HEK293 (cell line): ENCODE measurements around the gene TBC1D5.

ENCODE experiments used
- CTCF ChIA-PET: fragments of 350-600 bp; formaldehyde crosslinking; extraction: SDS; loops from one replicate; lab custom pipeline; 2021; ENCODE audit warnings: antibody characterized with exemption; lab: Yijun Ruan, JAX
- POLR2A ChIA-PET: fragments of 300-600 bp; formaldehyde crosslinking; extraction: SDS; loops from one replicate; lab custom pipeline; 2020; ENCODE audit warnings: antibody characterized with exemption, inconsistent platforms; lab: Yijun Ruan, JAX
- H3K27ac ChIP-seq: fragments of 200-500 bp; sonication (Bioruptor generic); 2 replicates; pipeline ENCODE4 v1.5.1; 2014; ENCODE audit warnings: low read depth, low read length, control low read depth, inconsistent platforms; ENCODE audit errors: extremely low read depth
- H3K36me3 ChIP-seq, 2 experiments: fragments of 200-500 bp in 1 of 2; sonication (Bioruptor generic) in 1 of 2; 1 replicate in 1 of 2; 2 replicates in 1 of 2; pipeline ENCODE4 v1.5.1; 2014 to 2017; ENCODE audit warnings: inconsistent platforms in 2 of 2, low read length in 2 of 2; ENCODE audit not compliant: control insufficient read depth in 2 of 2, insufficient read depth in 1 of 2
- H3K4me1 ChIP-seq: fragments of 200-500 bp; sonication (Bioruptor generic); 2 replicates; pipeline ENCODE4 v1.5.1; 2014; ENCODE audit warnings: mild to moderate bottlenecking, low read length, inconsistent platforms; ENCODE audit not compliant: control insufficient read depth, insufficient read depth
- H3K4me3 ChIP-seq: 2 replicates; pipeline ENCODE4 v1.5.1; 2011; ENCODE audit warnings: low read depth, mild to moderate bottlenecking, control low read depth, low read length, moderate library complexity
- H3K9me3 ChIP-seq: fragments of 200-500 bp; sonication (Bioruptor generic); 2 replicates; pipeline ENCODE4 v1.5.1; 2014; ENCODE audit warnings: low read depth, low read length, inconsistent platforms; ENCODE audit not compliant: control insufficient read depth, insufficient read depth
- GLI4 ChIP-seq: fragments of 450-650 bp; formaldehyde crosslinking; IDR thresholded peaks from 2 replicates; pipeline ENCODE4 v1.5.1; 2016; ENCODE audit warnings: missing biosample characterization, missing genetic modification characterization
- HOXD13 ChIP-seq: sonication (generic); formaldehyde crosslinking; IDR thresholded peaks from 2 replicates; pipeline ENCODE4 v1.8.0; 2022; ENCODE audit warnings: missing genetic modification reagents, borderline replicate concordance
- KLF7 ChIP-seq: fragments of 450-650 bp; formaldehyde crosslinking; IDR thresholded peaks from 2 replicates; pipeline ENCODE4 v1.5.1; 2016; ENCODE audit warnings: missing biosample characterization, missing genetic modification characterization, borderline replicate concordance
- MEIS1 ChIP-seq: sonication (generic); formaldehyde crosslinking; IDR thresholded peaks from 2 replicates; pipeline ENCODE4 v1.8.1; 2022; ENCODE audit warnings: missing genetic modification reagents, mild to moderate bottlenecking, borderline replicate concordance
- MYNN ChIP-seq: fragments of 450-650 bp; formaldehyde crosslinking; IDR thresholded peaks from 2 replicates; pipeline ENCODE4 v1.5.1; 2016; ENCODE audit warnings: missing biosample characterization, missing genetic modification characterization, borderline replicate concordance
- OVOL3 ChIP-seq: fragments of 450-650 bp; formaldehyde crosslinking; IDR thresholded peaks from 2 replicates; pipeline ENCODE4 v1.5.1; 2016; ENCODE audit warnings: missing biosample characterization, missing genetic modification characterization
- PRDM1 ChIP-seq: fragments of 450-650 bp; formaldehyde crosslinking; IDR thresholded peaks from 2 replicates; pipeline ENCODE4; 2016; ENCODE audit warnings: missing biosample characterization, missing genetic modification characterization
- SCRT2 ChIP-seq: fragments of 450-650 bp; formaldehyde crosslinking; IDR thresholded peaks from 2 replicates; pipeline ENCODE4 v1.5.1; 2016; ENCODE audit warnings: missing biosample characterization, missing genetic modification characterization
- SETDB1 ChIP-seq: IDR thresholded peaks from one replicate; pipeline ENCODE4 v1.6.1; 2017; ENCODE audit warnings: mild to moderate bottlenecking, low read length, moderate library complexity, mixed read lengths; ENCODE audit not compliant: insufficient read length
- WT1 ChIP-seq: fragments of 450-650 bp; formaldehyde crosslinking; IDR thresholded peaks from 2 replicates; pipeline ENCODE4 v1.5.1; 2016; ENCODE audit warnings: missing biosample characterization, missing genetic modification characterization
- ZBTB20 ChIP-seq: fragments of 450-650 bp; formaldehyde crosslinking; IDR thresholded peaks from 2 replicates; pipeline ENCODE4 v1.5.1; 2016; ENCODE audit warnings: missing biosample characterization, missing genetic modification characterization
- ZEB2 ChIP-seq: fragments of 450-650 bp; formaldehyde crosslinking; IDR thresholded peaks from 2 replicates; pipeline ENCODE4 v1.5.1; 2016; ENCODE audit warnings: missing biosample characterization, missing genetic modification characterization
- ZFP69B ChIP-seq: fragments of 450-650 bp; formaldehyde crosslinking; IDR thresholded peaks from 2 replicates; pipeline ENCODE4 v1.5.1; 2016; ENCODE audit warnings: missing biosample characterization, missing genetic modification characterization
- ZNF133 ChIP-seq: fragments of 450-650 bp; formaldehyde crosslinking; IDR thresholded peaks from 2 replicates; pipeline ENCODE4 v1.5.1; 2016; ENCODE audit warnings: missing biosample characterization, missing genetic modification characterization
- ZNF341 ChIP-seq: fragments of 450-650 bp; formaldehyde crosslinking; IDR thresholded peaks from 2 replicates; pipeline ENCODE4; 2016; ENCODE audit warnings: low read depth, missing biosample characterization, missing genetic modification characterization
- ZNF426 ChIP-seq: fragments of 450-650 bp; formaldehyde crosslinking; IDR thresholded peaks from 2 replicates; pipeline ENCODE4 v1.5.1; 2017; ENCODE audit warnings: missing biosample characterization, missing genetic modification characterization, mild to moderate bottlenecking, inconsistent platforms, moderate library complexity
- ZNF560 ChIP-seq: fragments of 450-650 bp; formaldehyde crosslinking; IDR thresholded peaks from 2 replicates; pipeline ENCODE4 v1.5.1; 2017; ENCODE audit warnings: missing biosample characterization, missing genetic modification characterization, borderline replicate concordance
- ZNF596 ChIP-seq: fragments of 450-650 bp; IDR thresholded peaks from 2 replicates; pipeline ENCODE4 v1.5.0; 2018; ENCODE audit warnings: missing biosample characterization, mild to moderate bottlenecking, missing genetic modification characterization, moderate library complexity
- ZNF670 ChIP-seq: fragments of 450-650 bp; formaldehyde crosslinking; IDR thresholded peaks from 2 replicates; pipeline ENCODE4 v1.5.1; 2016; ENCODE audit warnings: missing biosample characterization, missing genetic modification characterization, low read depth
- ZSCAN16 ChIP-seq: fragments of 450-650 bp; formaldehyde crosslinking; IDR thresholded peaks from 2 replicates; pipeline ENCODE4 v1.5.1; 2016; ENCODE audit warnings: missing biosample characterization, missing genetic modification characterization
- TF ChIP-seq, protein P1 (sequence below): fragments of 450-650 bp; formaldehyde crosslinking; IDR thresholded peaks from 2 replicates; pipeline ENCODE4 v1.5.1; 2016; ENCODE audit warnings: missing biosample characterization, missing genetic modification characterization
- TF ChIP-seq, protein P2 (sequence below): fragments of 450-650 bp; formaldehyde crosslinking; IDR thresholded peaks from 2 replicates; pipeline ENCODE4 v1.5.1; 2016; ENCODE audit warnings: missing biosample characterization, missing genetic modification characterization
- TF ChIP-seq, protein P3 (sequence below): fragments of 450-650 bp; formaldehyde crosslinking; IDR thresholded peaks from 2 replicates; pipeline ENCODE4; 2016; ENCODE audit warnings: missing biosample characterization, missing genetic modification characterization
- TF ChIP-seq, protein P4 (sequence below): fragments of 450-650 bp; formaldehyde crosslinking; IDR thresholded peaks from 2 replicates; pipeline ENCODE4 v1.5.1; 2016; ENCODE audit warnings: missing biosample characterization, missing genetic modification characterization

TBC1D5 gene

DNA sequence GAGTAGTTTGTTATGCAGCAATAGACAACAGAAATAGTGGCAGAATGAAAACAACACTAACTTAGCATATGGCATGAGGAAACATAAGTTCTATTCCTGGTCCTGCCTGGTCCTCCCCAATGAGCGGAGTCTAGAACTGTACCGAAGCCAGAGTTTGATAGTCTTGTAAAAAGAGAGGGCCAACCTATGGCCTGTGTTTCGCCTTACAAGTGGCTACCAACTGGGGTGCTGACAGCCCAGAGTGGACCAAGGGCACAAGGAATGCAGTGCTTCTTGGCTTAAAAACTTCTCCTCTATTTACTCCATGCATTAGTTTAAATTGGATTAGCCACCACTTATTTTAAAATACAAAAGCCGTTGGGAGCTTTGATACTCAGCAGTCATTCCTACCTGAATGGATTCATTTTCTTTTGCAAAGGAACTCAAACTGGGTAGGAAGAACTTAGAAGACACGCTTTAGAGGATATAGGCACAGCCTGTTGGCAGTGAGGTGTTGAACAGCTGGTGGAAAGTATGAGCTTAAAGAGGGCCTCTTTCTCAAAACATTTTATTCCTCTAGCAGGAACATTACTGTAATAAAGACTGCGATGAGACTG, 554.7 kb downstream of the TBC1D5 start:
- no peaks in the 10 kb centered on the region for H3K4me1 ChIP-seq
- no peak overlapping the region for H3K4me3 ChIP-seq
- ChIA-PET POLR2A (no interaction called here), CTCF (no interaction called here)
- TF ChIP-seq, protein P1, sequence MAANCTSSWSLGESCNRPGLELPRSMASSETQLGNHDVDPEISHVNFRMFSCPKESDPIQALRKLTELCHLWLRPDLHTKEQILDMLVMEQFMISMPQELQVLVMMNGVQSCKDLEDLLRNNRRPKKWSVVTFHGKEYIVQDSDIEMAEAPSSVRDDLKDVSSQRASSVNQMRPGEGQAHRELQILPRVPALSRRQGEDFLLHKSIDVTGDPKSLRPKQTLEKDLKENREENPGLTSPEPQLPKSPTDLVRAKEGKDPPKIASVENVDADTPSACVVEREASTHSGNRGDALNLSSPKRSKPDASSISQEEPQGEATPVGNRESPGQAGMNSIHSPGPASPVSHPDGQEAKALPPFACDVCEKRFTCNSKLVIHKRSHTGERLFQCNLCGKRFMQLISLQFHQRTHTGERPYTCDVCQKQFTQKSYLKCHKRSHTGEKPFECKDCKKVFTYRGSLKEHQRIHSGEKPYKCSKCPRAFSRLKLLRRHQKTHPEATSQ (tag by site-specific recombination) = no peak
- TF ChIP-seq ZEB2 (tag by site-specific recombination) (no peak), OVOL3 (tag by site-specific recombination) (no peak), ZNF341 (no peak), SCRT2 (tag by site-specific recombination) (no peak)
- TF ChIP-seq, protein P2, sequence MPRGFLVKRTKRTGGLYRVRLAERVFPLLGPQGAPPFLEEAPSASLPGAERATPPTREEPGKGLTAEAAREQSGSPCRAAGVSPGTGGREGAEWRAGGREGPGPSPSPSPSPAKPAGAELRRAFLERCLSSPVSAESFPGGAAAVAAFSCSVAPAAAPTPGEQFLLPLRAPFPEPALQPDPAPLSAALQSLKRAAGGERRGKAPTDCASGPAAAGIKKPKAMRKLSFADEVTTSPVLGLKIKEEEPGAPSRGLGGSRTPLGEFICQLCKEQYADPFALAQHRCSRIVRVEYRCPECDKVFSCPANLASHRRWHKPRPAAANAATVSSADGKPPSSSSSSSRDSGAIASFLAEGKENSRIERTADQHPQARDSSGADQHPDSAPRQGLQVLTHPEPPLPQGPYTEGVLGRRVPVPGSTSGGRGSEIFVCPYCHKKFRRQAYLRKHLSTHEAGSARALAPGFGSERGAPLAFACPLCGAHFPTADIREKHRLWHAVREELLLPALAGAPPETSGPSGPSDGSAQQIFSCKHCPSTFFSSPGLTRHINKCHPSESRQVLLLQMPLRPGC (tag by site-specific recombination) = no peak
- H3K27ac ChIP-seq = no peak overlapping the region
- H3K9me3 ChIP-seq = no peaks in the 10 kb centered on the region
- no peaks in the 10 kb centered on the region for H3K36me3 ChIP-seq

DNA sequence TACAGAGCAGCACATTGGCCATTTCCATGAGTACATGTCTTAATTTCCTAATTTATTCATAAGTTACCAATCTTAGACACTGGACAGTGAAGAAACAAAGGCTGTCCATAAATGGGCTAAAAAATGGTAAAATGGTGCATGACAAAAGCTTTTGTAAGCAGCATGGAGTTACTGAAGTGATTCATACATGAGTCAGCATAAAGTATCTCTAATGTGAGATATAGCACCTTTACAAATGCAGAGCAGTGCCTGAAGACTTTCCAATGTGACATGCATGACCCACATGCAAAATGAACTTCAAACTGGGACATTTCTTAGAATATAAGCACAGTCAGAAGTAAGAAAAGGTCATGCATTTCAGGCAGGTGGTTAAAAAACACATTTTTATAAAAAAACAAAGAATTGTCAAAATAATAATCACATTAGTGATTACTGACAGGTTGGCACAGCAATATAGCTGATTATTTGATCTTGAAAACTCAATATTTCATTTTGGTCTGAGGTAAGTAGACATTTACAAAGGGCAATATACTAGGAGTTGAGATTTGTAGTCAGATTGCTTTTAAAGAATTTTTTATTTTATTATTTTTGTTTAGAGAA, 558.4 kb downstream of the TBC1D5 start:
- H3K36me3 ChIP-seq = no peaks in the 10 kb centered on the region
- ChIA-PET CTCF (no interaction called here), POLR2A (no interaction called here)
- TF ChIP-seq, protein P3, sequence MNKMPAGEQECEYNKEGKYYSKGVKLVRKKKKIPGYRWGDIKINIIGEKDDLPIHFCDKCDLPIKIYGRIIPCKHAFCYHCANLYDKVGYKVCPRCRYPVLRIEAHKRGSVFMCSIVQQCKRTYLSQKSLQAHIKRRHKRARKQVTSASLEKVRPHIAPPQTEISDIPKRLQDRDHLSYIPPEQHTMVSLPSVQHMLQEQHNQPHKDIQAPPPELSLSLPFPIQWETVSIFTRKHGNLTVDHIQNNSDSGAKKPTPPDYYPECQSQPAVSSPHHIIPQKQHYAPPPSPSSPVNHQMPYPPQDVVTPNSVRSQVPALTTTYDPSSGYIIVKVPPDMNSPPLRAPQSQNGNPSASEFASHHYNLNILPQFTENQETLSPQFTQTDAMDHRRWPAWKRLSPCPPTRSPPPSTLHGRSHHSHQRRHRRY (tag by site-specific recombination) = no peak
- TF ChIP-seq ZFP69B (no peak), ZSCAN16 (no peak), ZBTB20 (tag by site-specific recombination) (no peak), ZNF670 (tag by site-specific recombination) (no peak), PRDM1 (no peak), MYNN (tag by site-specific recombination) (no peak), ZNF596 (tag by site-specific recombination) (no peak), WT1 (no peak)
- TF ChIP-seq, protein P4, sequence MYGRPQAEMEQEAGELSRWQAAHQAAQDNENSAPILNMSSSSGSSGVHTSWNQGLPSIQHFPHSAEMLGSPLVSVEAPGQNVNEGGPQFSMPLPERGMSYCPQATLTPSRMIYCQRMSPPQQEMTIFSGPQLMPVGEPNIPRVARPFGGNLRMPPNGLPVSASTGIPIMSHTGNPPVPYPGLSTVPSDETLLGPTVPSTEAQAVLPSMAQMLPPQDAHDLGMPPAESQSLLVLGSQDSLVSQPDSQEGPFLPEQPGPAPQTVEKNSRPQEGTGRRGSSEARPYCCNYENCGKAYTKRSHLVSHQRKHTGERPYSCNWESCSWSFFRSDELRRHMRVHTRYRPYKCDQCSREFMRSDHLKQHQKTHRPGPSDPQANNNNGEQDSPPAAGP (tag by site-specific recombination) = no peak
- no peak overlapping the region for H3K27ac ChIP-seq
- H3K4me1 ChIP-seq = no peaks in the 10 kb centered on the region
- no peaks in the 10 kb centered on the region for H3K9me3 ChIP-seq
- H3K4me3 ChIP-seq = no peak overlapping the region

DNA sequence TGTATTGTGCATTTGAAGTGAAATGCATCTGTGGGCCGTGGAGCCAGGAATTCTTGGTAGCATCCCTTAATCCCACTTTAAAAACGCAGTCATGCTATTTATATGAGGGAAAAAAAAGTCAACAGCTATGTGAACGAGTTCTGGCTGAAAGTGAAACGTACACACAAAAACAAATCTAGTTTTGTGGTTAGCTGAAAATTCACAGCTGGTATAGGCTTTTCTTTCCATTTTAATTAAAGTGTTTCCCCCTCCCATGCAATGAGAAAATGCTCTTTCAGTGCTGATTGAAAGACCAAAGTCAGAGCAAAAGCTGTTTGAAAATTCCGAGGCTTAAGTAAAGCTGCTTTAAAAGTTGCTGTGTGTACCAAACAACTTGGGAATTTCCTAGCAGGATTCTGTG, 560.3 kb downstream of the TBC1D5 start:
- no peaks in the 10 kb centered on the region for H3K36me3 ChIP-seq
- H3K9me3 ChIP-seq = no peaks in the 10 kb centered on the region
- H3K27ac ChIP-seq = no peak overlapping the region
- ChIA-PET CTCF (no interaction called here), POLR2A (no interaction called here)
- no peak overlapping the region for H3K4me3 ChIP-seq
- no peaks in the 10 kb centered on the region for H3K4me1 ChIP-seq
- TF ChIP-seq ZNF560 (no peak), ZNF426 (tag by site-specific recombination) (no peak), HOXD13 (CRISPR knock-in tag) (no peak), ZNF133 (tag by site-specific recombination) (no peak), MEIS1 (CRISPR knock-in tag) (no peak), SETDB1 (no peak), KLF7 (tag by site-specific recombination) (no peak), GLI4 (tag by site-specific recombination) (no peak)
